Measurements from ENCODE around the gene PRH2.

DNA sequence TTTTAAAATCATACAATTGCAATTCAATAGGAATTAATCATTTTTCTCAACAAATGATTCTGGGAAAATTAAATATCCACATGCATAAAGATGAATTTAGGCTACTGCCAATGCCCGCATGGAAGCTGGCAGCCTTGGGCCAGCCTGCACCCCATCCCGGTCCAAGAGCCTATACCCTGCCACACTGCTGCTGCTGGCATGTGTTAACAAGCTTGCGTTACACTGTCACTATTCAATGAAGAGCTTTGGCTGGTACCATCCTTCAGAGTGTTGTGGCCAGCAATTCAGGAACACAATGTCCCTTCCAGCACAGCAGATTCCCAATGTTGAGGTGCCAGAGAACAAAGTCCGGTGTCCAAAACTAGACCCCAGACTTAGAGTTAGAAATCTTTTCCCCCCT, 23.6 kb downstream of the PRH2 start:
- TF ChIP-seq, protein P1, sequence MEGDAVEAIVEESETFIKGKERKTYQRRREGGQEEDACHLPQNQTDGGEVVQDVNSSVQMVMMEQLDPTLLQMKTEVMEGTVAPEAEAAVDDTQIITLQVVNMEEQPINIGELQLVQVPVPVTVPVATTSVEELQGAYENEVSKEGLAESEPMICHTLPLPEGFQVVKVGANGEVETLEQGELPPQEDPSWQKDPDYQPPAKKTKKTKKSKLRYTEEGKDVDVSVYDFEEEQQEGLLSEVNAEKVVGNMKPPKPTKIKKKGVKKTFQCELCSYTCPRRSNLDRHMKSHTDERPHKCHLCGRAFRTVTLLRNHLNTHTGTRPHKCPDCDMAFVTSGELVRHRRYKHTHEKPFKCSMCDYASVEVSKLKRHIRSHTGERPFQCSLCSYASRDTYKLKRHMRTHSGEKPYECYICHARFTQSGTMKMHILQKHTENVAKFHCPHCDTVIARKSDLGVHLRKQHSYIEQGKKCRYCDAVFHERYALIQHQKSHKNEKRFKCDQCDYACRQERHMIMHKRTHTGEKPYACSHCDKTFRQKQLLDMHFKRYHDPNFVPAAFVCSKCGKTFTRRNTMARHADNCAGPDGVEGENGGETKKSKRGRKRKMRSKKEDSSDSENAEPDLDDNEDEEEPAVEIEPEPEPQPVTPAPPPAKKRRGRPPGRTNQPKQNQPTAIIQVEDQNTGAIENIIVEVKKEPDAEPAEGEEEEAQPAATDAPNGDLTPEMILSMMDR (conservative IDR thresholded peaks at IDR 0.05; ENCODE audit: low read depth in 2 of 2), result no peak
- TF ChIP-seq POLR2AphosphoS5 (IDR thresholded peaks at IDR 0.05; ENCODE audit: low read depth), result no peak
- TF ChIP-seq ZNF331 (CRISPR knock-in tag; IDR thresholded peaks at IDR 0.05; ENCODE audit: low read depth), result no peak
- no peak for TF ChIP-seq NANOG (IDR thresholded peaks at IDR 0.05; ENCODE audit: borderline replicate concordance)
- no peak for TF ChIP-seq EZH2 (IDR thresholded peaks at IDR 0.05; ENCODE audit: low read depth, unreplicated experiment)
- no peak for TF ChIP-seq REST (IDR thresholded peaks at IDR 0.05; ENCODE audit: unreplicated experiment)
- TF ChIP-seq ZNF114 (CRISPR knock-in tag; IDR thresholded peaks at IDR 0.05), result no peak
- no peak for TF ChIP-seq EZH2phosphoT487 (IDR thresholded peaks at IDR 0.05; ENCODE audit: unreplicated experiment)
- TF ChIP-seq JUNB (IDR thresholded peaks at IDR 0.05; ENCODE audit: unreplicated experiment), result no peak
- TF ChIP-seq CREB1 (CRISPR knock-in tag; IDR thresholded peaks at IDR 0.05; ENCODE audit: low read depth), result no peak
- TF ChIP-seq ETS1 (IDR thresholded peaks at IDR 0.05), result no peak

Data from GM23338 (cell line).